Kidney (tissue), 14 donors: ENCODE data around the gene ARID1B. TPM values are rescaled to one million over a fixed set of nuclear protein-coding genes. Genes with fewer than 3 reads are reported as not detected.

ENCODE experiments used
- DNase-seq, 5 donors: peaks; one replicate each; pipeline ENCODE4 v3.0.0-alpha.2; 2013 to 2020
- FAIRE-seq: peaks from 2 replicates; lab custom pipeline; 2012; peaks lifted over from hg19 to GRCh38; lab: Jason Lieb, UNC
- H3K27ac ChIP-seq, 2 donors: one replicate each; pipeline ENCODE4 v1.7.0; 2013; ENCODE audit warnings: low read depth in 2 of 2, low read length in 2 of 2, inconsistent platforms in 1 of 2
- H3K27me3 ChIP-seq: one replicate; pipeline ENCODE4 v1.7.1; 2013; ENCODE audit warnings: low read length, inconsistent platforms; ENCODE audit not compliant: control insufficient read depth, insufficient read depth
- H3K36me3 ChIP-seq, 3 donors: one replicate each; pipeline versions ENCODE4 v1.7.0 to v1.7.1; 2013; ENCODE audit warnings: low read length in 3 of 3, control low read depth in 1 of 3, inconsistent platforms in 1 of 3; ENCODE audit not compliant: insufficient read depth in 3 of 3, control insufficient read depth in 2 of 3
- H3K4me1 ChIP-seq, 3 donors: one replicate each; pipeline versions ENCODE4 v1.7.0 to v1.7.1; 2013; ENCODE audit warnings: low read length in 3 of 3, inconsistent platforms in 1 of 3, low read depth in 1 of 3; ENCODE audit not compliant: control insufficient read depth in 2 of 3, insufficient read depth in 2 of 3
- H3K4me3 ChIP-seq, 3 donors: one replicate each; pipeline versions ENCODE4 v1.7.0 to v1.8.1; 2013; ENCODE audit warnings: low read length in 3 of 3, control low read depth in 1 of 3, inconsistent platforms in 1 of 3
- H3K9ac ChIP-seq, 3 donors: one replicate each; pipeline versions ENCODE4 v1.7.0 to v1.7.1; 2013; ENCODE audit warnings: low read length in 3 of 3, control low read depth in 1 of 3, inconsistent platforms in 1 of 3
- H3K9me3 ChIP-seq, 3 donors: one replicate each; pipeline versions ENCODE4 v1.7.0 to v1.7.1; 2013; ENCODE audit warnings: low read length in 3 of 3, control low read depth in 1 of 3, inconsistent platforms in 1 of 3; ENCODE audit not compliant: control insufficient read depth in 2 of 3, insufficient read depth in 1 of 3
- intact Hi-C: fragments of 100-400 bp; cut with DNase I; formaldehyde crosslinking; loops from one replicate; pipeline ENCODE4 v1.11.1; 2022
- polyA plus RNA-seq: library from polyadenylated mRNA; stranded (reverse); fragments of 350-450 nt; fragmentation: Illumina TruSeq; extraction: RNeasy Lipid Tissue Mini Kit (QIAGEN cat#74804); gene quantifications from one replicate; pipeline ENCODE4 v1.2.3, GENCODE V29; 2014; ENCODE audit warnings: low read depth, low replicate concordance; ENCODE audit not compliant: insufficient read depth
- total RNA-seq: library from RNA; stranded (reverse); fragmentation: NEBNext Ultra II Directional; extraction: Animal tissue kit (Norgen Biotek cat#: 25700); gene quantifications from one replicate; pipeline ENCODE4 v1.2.1, GENCODE V29; 2021
- TF ChIP-seq, protein P1 (sequence below): IDR thresholded peaks from 3 replicates; pipeline ENCODE4 v1.5.1; 2012; ENCODE audit warnings: mild to moderate bottlenecking, moderate library complexity, borderline replicate concordance; ENCODE audit not compliant: insufficient read depth; ENCODE audit errors: extremely low read depth
- donor health status: control.
- donor health status: control.
- donor health status: control.
- donor health status: control.
- donor health status: control.
- donor health status: DM: yes; HTN: yes; CAD: no.
- donor health status: Normal renal cell carcinoma (clear cell type).

The ARID1B gene
- total and polyA plus RNA-seq, 2 donors from 2014 or later = 16.4 to 110 TPM

DNA sequence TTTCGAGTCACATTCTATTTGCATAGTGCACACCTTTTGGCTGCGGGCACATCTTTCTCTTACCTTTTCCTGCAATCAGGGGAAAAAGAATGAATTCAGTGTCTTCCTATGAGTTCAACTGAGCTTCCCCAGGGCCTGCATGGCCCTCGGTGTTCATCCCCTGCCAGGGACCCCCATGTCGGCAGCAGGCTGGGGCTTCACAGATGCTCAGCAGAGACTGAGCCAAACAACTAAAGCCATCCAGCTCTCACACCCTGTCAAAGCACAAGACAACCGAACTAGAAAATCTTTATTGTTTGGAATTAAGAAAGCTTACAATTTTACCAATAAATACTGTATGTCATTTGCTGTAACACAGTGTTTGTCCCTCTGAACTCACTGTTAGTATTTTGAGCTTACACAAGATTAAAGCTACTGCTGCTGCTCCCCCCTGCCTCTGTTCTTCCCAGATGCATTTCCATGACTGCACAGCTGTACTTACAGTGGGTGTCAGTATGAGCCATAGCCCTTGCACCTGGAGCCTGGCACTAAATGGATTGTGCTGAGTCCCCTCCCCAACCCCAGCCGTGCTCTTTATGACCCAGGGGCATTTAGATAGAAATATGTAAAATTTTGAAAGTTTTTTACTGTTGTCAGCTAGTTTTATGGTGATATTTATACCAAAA is 340.4 kb downstream of the ARID1B start:
- FAIRE-seq = no peak
- DNase-seq = no peak
- TF ChIP-seq, protein P1, sequence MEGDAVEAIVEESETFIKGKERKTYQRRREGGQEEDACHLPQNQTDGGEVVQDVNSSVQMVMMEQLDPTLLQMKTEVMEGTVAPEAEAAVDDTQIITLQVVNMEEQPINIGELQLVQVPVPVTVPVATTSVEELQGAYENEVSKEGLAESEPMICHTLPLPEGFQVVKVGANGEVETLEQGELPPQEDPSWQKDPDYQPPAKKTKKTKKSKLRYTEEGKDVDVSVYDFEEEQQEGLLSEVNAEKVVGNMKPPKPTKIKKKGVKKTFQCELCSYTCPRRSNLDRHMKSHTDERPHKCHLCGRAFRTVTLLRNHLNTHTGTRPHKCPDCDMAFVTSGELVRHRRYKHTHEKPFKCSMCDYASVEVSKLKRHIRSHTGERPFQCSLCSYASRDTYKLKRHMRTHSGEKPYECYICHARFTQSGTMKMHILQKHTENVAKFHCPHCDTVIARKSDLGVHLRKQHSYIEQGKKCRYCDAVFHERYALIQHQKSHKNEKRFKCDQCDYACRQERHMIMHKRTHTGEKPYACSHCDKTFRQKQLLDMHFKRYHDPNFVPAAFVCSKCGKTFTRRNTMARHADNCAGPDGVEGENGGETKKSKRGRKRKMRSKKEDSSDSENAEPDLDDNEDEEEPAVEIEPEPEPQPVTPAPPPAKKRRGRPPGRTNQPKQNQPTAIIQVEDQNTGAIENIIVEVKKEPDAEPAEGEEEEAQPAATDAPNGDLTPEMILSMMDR = no peak
- Histone ChIP-seq H3K9ac (no peak overlapping the region), H3K27me3 (no peaks in the 10 kb centered on the region), H3K9me3 (no peaks in the 10 kb centered on the region), H3K27ac (no peak overlapping the region), H3K4me3 (no peak overlapping the region), H3K36me3 (peaks cover 0 to 2% (median 0%) of the 10 kb centered on the region in 3 donors), H3K4me1 (peaks cover 0 to 3% (median 2%) of the 10 kb centered on the region in 3 donors)
- intact Hi-C loops = no loop called here

DNA sequence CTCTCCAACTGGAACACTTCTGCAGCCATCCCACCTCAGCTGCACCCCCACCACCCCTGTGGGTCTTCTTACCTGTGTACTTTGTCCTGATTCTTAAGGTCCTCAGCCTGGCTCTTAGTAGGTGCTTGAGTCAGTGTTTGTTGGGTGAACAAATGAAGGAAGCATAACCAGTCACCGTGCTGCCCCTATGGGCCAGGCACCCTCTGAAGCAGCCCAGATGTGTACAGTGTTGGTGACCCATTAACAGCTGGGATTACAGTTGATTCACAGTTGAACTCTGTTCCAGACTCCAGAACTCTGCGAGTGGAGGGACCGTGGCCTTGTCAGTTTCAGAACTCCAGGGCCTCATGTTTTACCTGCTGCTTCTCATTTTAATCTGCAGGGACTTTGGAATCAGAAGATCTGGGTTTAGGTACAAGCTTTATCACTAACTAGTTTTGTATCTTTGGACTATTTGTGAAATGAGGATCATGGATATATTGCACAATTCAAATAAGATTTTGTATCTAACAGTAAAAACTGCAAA is 342.4 kb downstream of the ARID1B start:
- peaks cover 0 to 3% (median 0%) of the 10 kb centered on the region in 3 donors for H3K36me3 ChIP-seq
- H3K27ac ChIP-seq = no peak overlapping the region
- no peak overlapping the region for H3K9ac ChIP-seq
- TF ChIP-seq, protein P1 = no peak
- intact Hi-C loops = no loop called here
- H3K4me1 ChIP-seq = peaks cover 0 to 3% (median 2%) of the 10 kb centered on the region in 3 donors
- no peaks in the 10 kb centered on the region for H3K27me3 ChIP-seq
- FAIRE-seq (no peak), DNase-seq (no peak)
- H3K4me3 ChIP-seq = no peak overlapping the region
- no peaks in the 10 kb centered on the region for H3K9me3 ChIP-seq

DNA sequence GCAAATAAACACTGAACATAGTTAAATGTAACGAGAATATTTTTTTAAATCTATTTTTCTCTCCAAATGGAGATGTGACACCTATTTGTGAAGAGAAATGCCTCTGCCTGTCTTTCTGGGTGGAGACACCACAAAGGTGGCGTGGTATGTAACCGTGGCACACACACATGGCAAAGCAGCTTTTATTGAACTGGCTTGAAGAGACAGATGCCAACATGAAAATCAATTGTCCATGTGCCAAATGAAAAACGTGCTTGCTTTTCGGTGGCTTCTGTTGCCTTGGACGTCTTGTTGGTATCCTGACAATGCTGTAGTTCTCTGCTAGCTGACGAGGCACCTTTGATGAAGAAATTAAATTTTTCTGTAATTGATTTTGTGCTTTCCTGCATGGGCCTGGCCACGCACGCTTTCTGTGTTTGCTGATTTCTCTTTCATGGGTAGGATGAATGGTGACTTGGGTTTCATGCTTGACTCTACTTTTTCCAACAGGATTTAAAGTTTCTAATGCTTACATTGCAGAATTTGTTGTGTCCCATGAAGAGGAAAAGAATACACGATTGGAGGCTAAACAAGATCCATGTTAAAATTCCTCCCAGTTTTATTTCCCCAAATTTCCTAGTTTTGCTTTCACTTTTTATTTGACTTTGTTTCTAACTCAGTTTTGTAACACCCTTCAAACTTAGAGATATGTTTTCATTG is 343.5 kb downstream of the ARID1B start:
- Histone ChIP-seq H3K9ac (no peak overlapping the region), H3K27me3 (no peaks in the 10 kb centered on the region), H3K9me3 (no peaks in the 10 kb centered on the region), H3K36me3 (peaks cover 0 to 3% (median 0%) of the 10 kb centered on the region in 3 donors), H3K27ac (no peak overlapping the region), H3K4me3 (no peak overlapping the region), H3K4me1 (peaks cover 0 to 4% (median 3%) of the 10 kb centered on the region in 3 donors)
- no peak for DNase-seq
- intact Hi-C loops = no loop called here
- no peak for FAIRE-seq
- TF ChIP-seq, protein P1 = no peak
